SKM-1 (cell line): Measurements from ENCODE around the gene MPZL2.

Source experiments
- DNase-seq: peaks from one replicate; lab custom pipeline; 2025; ENCODE audit not compliant: unreplicated experiment; lab: John Stamatoyannopoulos, UW

The MPZL2 gene

DNA sequence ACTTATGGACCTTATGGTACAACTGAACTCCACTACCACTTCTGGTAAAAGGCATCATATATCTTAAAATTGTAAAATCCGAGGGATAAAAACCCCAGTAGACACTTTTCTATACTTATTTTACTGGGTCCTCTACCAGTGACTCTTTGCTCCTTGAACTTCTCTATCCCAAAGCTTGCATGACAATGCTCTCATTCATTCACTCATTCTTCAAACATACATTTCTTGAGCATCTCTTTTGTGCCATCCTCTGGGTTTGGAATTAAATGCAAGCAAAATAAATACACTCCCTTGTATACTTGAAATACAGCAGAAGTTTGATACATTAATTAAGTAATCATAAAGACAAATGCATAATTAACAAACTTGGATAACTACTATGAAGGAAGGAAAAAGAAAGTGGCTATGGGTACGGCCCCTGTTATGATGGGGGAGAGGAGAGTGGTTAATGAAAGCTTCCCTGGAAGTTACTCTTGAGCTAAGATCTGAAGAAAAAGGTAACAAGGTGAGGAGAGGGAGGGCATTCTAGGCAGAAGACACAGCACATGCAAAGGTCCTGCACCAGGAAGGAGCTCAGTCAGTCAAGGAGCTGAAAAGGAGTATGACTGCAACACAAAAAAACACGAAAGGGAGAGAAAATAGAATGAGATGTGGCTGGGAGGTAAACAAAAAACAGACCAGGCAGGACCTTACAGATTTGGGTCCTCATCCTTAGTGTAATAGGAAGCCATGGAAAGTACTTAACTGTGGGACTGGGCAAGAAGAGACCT lies 19.9 kb downstream of the MPZL2 start:
- no peak for DNase-seq

DNA sequence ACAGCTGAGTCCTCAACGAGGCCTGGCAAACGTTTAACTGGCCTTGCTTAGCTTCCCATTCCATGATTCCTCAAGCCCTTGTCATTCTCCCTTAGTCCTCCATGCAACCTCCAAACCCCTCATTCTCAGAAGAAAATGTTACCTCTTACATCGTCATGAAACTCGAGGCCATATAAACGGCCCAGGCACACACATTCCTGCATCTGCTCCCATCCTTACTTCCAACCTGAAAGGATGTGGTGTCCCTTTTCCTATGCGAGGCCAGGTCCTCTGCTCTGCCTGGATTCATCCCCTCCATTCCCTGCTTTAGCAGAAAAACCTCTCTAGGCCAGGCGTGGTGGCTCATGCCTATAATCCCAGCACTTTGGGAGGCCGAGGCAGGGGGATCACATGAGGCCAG lies 20.9 kb downstream of the MPZL2 start:
- DNase-seq, result no peak

DNA sequence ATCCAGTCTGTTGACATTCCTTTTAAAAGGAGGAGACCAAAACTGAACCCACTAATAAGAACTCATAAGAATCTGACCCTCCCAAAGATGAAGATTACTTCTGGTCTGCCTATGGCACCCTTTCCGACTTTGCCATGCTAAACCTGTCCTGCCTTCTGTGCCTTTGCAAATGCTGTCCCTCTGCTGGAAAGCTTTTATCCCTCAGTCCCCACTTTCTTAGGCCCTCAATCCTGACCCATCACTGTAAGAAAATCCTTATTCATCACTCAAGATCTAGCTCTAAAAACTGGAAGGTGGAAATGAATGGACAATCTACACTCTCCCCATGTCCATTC lies 22.4 kb downstream of the MPZL2 start:
- no peak for DNase-seq

DNA sequence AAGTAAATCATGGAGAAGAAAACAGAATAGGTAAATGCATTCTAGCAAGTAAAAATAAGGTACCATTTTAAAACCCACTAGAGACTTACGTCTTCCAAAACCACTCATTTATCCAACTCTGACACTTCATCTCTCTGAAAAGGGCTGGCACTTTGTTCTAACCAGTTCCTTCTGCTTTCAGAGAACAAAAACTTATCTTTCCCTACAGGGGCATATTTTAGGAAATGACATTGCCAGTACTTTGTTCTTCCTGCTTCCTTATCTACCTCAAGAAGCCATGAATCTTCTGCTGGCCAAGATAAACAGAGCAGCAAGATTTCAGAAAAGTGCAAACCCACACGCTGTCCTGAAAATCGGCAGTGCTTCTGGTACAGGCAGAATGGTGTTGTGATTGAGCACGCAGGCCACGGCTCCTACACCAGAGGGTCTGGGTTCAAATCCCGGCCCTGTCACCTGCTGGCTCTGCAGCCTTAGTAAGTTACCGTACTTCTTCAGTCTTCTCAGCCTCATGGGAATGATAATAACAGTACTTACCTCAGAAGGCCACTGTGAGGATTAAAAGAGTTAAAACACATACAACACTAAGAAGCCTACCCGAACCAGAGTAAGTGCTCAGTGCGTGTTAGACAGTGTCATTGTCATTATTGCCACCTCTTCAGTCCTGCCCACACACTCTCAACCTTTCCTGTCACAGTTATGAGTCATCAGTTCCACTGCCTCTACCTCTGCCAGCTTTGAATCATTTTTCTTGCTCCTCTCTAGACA lies 22.9 kb downstream of the MPZL2 start:
- DNase-seq, result peak; percentile 70

DNA sequence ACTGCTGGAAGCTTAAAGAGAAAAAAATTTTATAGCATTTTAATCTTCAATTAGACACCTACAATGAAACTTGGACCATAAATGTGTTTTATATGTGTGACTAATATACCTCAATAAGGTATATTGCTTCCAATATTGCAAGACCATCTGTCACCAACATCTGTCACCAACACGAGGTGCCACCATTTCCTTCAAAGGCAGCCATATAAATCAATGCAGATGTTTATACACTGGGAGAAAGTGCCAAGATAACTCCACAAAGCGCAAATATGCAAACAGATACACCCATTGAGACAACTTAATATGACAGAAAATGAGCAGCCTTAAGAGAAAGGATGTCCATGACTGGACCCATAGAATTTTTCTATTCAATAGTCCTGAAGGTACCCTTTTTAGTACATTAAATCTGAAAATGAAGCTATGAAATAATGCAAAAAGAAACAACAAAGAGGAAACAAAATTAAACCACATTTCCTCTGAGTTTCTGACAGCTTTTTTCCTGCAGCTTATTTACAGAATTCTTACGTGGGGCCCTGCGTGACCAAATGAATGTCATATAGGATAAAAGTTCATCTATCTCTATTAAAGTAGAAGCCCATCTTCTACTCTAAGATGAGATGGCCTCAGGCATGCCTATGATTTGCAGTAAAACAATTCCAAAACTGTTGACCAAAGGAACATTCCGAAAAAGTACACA lies 24.4 kb downstream of the MPZL2 start:
- no peak for DNase-seq

DNA sequence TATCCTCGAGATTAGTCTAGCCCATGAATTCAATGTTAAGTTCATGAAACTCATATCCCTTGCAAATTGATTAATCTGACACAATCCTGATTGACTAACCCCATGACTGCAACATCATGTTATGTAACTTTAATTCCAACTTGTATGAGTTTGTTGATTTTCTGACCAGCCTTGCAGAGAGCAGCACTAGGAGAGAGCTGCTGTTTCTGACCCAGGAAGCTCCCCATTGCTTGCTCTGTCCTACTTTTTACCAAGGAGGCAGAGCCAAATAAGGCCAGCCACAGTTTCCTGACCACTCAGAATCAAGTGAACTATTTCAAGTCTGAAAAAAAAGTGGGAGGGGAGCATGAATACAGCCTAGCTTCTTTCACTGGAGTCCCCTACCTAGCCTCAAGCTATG lies 25.2 kb downstream of the MPZL2 start:
- peak; percentile 32 for DNase-seq

DNA sequence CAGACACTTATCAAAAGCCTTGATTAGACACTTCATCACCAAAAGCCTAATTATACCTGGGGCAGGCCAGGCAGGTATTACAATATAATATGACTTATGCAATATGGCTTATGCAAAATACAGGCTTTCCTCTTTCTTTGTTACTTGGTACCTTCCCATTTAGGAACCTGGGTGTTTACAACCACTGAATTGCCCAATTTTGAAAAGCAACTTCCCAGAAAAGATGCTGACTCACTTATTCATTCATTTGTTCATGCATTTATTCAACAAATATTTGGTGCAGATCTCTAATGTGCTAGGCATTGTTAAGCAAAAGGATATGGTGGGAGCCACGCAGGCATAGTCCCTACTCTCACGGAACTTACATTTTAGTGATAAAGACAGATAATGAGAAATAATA lies 25.7 kb downstream of the MPZL2 start:
- DNase-seq, result peak; percentile 66

DNA sequence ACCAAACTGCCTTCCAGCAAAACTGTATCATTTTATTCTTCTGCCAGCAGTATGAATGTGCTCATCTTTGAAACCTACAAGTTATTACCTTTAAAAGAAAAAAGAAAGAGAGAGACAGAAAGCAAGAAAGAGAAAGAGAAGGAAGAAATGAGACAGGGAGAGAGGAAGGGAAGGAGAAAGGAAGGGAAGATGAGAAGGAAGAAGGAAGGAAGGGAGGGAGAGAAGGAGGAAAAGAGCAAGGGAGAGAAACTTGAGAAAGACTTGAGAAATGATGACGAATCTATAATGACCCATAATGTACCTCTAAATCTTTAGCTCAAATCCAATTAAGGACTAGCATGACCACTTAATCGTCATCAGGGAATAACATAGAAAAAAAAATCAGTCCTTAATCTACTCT lies 27.9 kb downstream of the MPZL2 start:
- no peak for DNase-seq

DNA sequence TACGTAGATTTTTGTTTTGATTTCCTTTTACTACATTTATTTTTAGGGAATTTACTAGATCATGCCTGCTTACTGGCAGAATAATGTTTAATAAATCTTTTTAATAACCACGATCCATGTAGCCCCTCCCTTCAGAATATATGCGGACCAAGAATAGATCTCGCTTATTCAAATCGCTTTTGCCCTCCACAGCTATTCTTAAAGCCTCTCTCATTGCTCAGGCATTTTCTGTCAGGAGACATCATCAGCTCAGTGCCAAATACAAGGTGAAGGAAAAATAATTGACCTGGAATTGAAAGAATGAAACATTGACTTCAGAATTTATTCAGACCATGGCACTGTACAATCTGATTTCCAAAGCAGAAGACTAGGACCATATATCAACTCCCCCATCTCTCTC lies 29.3 kb downstream of the MPZL2 start:
- DNase-seq, result no peak

DNA sequence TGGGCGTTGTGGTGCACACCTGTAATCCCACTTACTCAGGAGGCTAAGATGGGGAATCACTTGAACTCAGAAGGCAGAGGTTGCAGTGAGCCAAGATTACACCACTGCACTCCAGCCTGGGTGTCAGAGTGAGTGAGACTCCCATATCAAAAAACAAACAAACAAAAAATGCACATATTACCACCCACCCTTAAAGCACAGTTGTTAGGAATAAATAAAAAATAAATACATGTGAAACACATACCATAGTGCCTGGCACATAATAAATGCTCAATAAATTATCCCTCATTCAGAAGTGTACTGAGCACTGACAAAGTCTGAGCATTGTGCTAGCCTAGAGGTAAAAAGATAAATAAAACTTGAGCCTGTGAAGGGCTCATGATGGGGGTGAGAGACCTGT lies 30.2 kb downstream of the MPZL2 start:
- DNase-seq, result no peak

DNA sequence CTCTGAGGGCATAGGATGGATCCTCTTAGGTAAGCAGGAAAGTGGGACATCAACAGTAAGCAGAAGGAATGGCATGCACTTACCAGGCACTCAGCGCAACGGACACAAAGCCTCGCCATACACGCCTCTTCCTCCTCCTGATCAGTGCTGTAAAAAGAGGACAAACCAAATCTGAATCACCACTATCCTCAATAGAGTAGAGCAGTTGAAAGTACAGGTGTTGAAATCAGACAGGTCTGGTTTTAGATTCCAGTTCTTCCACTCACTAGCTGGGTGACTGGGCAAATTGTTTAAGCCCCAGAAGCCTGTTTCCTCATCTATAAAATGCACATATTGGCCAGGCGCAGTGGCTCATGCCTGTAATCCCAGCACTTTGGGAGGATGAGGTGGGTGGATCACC lies 30.7 kb downstream of the MPZL2 start:
- no peak for DNase-seq

DNA sequence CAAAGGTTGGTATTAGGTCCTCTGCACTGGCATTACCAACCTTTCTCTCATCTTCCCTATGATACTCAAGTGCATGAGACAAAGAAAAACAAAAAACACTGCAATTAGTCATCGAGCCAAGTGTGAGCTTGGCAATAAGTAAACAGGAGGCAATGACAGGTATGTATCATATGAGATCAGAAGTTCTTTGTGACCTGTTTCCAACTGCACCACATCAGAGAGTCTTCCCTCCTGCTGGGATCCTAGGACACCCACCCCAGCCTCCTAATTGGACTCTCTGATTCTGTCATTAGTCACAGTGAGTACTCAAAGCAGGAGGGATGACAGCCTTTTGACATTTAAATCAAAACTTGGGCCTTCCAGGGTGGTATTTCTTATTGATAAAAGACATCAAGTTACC lies 31.4 kb downstream of the MPZL2 start:
- no peak for DNase-seq

DNA sequence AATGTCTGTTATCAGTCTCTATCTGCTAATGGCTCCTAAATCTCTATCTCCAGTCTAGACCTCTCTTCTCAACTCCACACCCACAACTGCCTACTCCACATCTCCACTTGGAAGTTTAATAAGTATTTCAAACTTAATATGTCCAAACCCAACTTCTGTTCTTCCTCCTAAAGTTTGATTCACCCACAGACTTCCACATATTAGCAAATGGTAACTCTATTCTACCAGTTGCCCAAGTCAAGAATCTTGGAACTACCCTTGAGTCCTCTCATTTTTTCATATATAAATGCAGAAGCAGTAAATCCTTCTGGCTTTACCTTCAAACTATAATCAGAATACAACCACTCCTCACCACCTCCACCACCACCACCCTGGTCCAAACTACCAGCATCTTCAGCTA lies 32.6 kb downstream of the MPZL2 start:
- no peak for DNase-seq

DNA sequence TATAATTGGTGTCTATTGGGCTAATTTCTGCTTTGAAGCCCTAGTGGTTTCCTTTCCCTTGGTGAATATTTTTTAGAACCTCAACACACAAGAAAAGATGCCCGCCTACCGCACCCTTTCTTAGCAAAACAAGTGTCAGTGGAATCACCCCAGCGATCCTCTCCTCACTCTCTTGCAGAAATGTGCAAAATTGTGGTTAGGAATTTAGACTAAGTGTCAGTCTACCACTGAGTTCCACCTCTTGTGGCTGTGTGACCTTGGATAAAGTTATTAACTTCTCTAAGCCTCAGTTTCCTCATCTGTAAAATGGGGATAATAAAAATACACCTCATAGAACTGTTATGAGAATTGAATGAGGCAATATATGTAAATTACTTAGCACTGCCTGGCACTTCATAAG lies 34.0 kb downstream of the MPZL2 start:
- no peak for DNase-seq

DNA sequence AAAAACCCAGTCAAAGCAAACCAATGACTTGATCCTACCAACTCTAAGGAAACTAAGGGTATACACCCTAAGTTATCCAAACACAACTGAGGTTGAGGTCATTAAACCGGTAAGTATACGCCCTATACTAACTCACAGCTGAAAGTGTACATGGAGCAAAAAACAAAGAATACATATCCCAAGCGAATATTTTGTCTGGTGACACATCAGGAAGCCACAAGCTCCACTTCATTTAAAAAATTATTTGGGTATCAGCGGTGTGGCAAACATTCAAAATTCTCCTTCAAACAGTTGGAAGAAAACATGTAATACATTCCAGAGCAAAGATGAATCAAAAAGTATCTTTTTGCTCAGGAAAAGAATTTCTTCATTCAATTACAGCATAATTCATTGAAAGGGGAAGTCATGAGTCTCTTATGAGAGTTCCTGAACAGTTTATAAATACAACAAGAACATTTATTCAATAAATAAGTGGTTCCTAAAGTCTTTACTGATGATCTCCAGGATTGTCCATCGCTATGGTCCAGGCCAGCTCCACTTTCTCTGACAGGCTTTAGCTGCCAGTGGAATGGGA lies 34.7 kb downstream of the MPZL2 start:
- no peak for DNase-seq

DNA sequence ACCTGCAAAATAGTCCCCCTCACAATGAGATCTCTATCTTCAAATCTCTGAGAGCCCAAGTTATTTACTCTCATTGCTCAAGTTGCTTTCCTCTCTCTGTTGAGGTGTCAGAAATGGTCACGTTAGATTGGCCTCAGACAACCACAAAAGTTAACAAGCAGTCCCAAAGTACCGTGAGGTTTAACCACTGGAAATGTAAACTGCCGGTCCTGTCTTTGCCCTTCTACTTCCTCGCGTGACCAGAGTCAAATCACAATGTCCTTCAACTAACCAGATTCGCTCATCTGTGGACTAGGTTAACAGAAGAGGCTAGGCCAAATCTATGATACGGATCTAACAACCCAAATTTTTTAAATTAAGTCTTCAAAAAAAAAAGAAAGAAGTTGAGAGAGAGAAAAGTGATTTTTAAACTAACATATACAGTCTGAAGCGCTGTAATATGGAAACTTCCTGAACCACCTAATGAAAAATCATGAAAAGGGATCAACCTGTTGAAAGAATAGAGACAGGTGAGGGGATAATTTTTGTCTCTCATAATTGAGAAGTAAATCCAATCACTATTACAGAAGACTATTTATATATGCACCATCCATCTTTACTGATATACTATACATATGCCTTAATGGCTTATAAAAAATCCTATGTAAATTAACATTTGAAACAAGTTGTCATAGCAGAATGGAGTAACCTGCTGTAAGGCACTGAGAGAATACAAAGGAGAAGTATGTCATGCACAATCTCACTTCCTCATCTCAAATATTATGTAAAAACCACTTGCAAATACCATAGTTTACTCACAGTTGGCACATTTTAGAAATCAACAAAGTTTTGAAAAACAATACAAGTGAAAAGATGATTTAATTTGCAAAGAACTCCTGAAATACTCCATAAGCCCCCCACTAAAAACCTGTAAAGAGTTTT lies 36.0 kb downstream of the MPZL2 start:
- peak; percentile 77 for DNase-seq

DNA sequence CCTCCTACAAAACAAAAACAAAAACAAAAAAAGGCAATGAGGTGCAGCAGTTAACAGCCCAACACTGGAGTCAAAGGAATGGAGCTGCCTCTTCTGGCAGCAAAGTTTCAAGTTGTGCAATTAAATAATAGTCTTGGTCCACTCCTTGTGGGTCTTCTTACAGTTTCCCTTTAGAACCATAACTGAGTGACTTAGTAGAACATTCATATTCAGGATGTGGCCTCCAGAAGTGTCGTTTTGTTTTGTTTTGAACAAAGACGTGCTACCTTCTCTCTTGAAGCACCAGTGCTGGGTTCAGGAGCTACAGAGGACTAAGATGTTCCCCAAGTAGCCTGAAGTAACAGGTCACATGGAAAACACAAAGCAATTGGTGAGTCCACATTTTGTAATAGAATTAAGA lies 37.3 kb downstream of the MPZL2 start:
- no peak for DNase-seq

DNA sequence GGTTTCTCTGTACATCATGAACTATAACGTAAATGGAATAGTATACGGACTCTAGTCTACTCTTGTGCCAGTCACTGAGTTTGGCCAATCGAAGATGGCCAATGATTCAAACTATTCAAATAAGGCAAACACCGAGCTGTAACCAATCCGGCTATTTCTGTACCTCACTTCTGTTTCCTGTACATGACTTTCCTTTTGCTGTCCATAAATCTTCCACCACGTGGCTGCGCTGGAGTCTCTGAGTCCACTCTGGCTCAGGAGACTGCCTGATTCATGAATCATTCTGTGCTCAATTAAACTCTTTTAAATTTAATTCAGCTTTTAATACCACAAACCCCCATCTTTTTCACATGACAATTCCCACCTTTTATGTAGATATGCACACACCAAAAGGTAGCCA lies 37.8 kb downstream of the MPZL2 start:
- DNase-seq, result no peak

DNA sequence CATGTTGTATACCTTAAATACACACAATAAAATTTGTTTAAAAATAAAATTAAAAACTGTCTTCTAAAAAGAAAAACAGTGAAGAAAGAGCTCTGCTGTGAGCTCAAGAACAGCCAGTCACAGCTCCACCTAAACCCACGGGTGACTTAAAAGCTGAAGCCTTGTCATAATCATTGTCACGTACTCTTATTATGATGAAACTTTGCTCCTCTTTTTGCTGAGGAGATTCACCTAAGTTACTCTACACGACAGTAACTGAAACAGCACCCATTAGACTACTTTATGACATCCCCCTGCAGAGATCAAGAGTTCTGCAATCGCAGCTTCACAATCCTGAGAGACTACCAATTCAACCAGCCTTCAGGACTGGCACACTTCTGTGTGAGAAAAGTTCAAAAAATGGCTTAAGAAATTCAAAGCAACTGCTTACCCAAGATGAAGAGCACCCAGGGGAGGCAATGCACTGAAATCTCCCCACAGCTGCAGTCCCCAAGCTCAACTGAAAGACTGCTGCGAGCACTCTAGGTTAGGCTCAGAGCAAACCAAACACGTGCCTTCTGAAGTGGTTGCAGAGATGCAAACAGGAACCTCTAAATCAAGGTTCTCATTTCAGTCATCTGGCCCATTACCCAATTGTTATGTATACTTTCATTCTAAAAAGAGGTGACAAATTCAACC lies 39.4 kb downstream of the MPZL2 start, which contains the start of gene JAML:
JAML (minus strand) TSS at position 501 of the 678 bp plus-strand sequence. CDS start 10,145 bp downstream, outside the sequence.
- no peak for DNase-seq

DNA sequence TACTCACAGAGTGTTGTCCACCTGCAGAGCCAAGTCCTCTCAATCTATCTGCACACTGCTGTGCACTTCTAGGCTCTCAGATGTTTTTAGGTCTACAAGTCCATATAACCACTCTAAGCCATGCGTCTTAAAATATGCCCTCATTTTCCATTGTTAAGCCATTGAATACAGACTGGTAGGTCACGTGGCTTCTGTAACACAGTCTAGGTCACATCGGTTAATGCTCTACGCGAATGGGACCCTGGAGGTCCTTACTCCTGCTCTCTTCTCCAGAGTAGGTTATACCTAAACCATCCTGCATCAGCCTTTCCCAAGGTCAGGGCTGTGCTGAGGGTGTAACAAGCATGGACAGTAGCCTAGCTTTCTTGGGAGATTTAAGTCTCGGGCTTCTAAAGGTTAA lies 40.1 kb downstream of the MPZL2 start:
- DNase-seq, result no peak
